Liver (tissue), 9 donors: ENCODE results near the gene JAG1. TPM values are rescaled to one million over a fixed set of nuclear protein-coding genes. Genes with fewer than 3 reads are reported as not detected.

Experiments
- DNase-seq: peaks from one replicate; pipeline ENCODE4 v3.0.0-alpha.2; 2017; ENCODE audit warnings: low spot score
- H3K27ac ChIP-seq, 2 donors: one replicate each; pipeline ENCODE4 v1.7.0; 2013; ENCODE audit warnings: inconsistent platforms in 2 of 2, low read length in 2 of 2, control low read depth in 1 of 2, low read depth in 1 of 2, mild to moderate bottlenecking in 1 of 2
- H3K27me3 ChIP-seq, 4 donors: one replicate each; pipeline versions ENCODE4 v1.6.1 to v1.7.0; 2013; ENCODE audit warnings: low read length in 3 of 4, inconsistent platforms in 1 of 4, mild to moderate bottlenecking in 1 of 4, moderate library complexity in 1 of 4; ENCODE audit not compliant: control insufficient read depth in 4 of 4, insufficient read depth in 4 of 4
- H3K36me3 ChIP-seq, 4 donors: one replicate each; pipeline versions ENCODE4 v1.6.1 to v1.7.0; 2013; ENCODE audit warnings: low read length in 3 of 4, mild to moderate bottlenecking in 3 of 4, low read depth in 1 of 4, moderate library complexity in 1 of 4; ENCODE audit not compliant: control insufficient read depth in 4 of 4, insufficient read depth in 3 of 4
- H3K4me1 ChIP-seq, 4 donors: one replicate each; pipeline versions ENCODE4 v1.6.1 to v1.7.0; 2013; ENCODE audit warnings: low read length in 3 of 4, mild to moderate bottlenecking in 3 of 4, moderate library complexity in 1 of 4; ENCODE audit not compliant: control insufficient read depth in 4 of 4, insufficient read depth in 4 of 4
- H3K4me3 ChIP-seq, 3 donors: one replicate each; pipeline versions ENCODE4 v1.6.1 to v1.7.0; 2013; ENCODE audit warnings: low read length in 3 of 3, control low read depth in 1 of 3, low read depth in 1 of 3, mild to moderate bottlenecking in 1 of 3
- H3K9ac ChIP-seq, 2 donors: one replicate each; pipeline ENCODE4 v1.7.0; 2013; ENCODE audit warnings: low read length in 2 of 2, mild to moderate bottlenecking in 2 of 2, moderate library complexity in 2 of 2, control low read depth in 1 of 2, low read depth in 1 of 2
- H3K9me3 ChIP-seq, 4 donors: one replicate each; pipeline versions ENCODE4 v1.6.1 to v1.7.0; 2013; ENCODE audit warnings: low read length in 3 of 4; ENCODE audit not compliant: control insufficient read depth in 4 of 4
- EGR1 ChIP-seq, 2 donors: IDR thresholded peaks; 2 replicates each; pipeline ENCODE4 v1.6.1; 2016 to 2018; ENCODE audit warnings: antibody characterized with exemption in 2 of 2, low read depth in 2 of 2
- FOXA1 ChIP-seq: IDR thresholded peaks from 2 replicates; pipeline ENCODE4 v1.6.1; 2016; ENCODE audit warnings: antibody characterized with exemption
- FOXA2 ChIP-seq: IDR thresholded peaks from 2 replicates; pipeline ENCODE4 v1.6.1; 2016; ENCODE audit warnings: antibody characterized with exemption
- GABPA ChIP-seq, 2 donors: IDR thresholded peaks in 1 of 2; conservative IDR thresholded peaks in 1 of 2; 2 replicates each; pipeline ENCODE4 v1.6.1; 2016; ENCODE audit warnings: antibody characterized with exemption in 2 of 2, mild to moderate bottlenecking in 1 of 2, moderate library complexity in 1 of 2
- HNF4A ChIP-seq, 2 donors: conservative IDR thresholded peaks; 2 replicates each; pipeline ENCODE4 v1.6.1; 2016; ENCODE audit warnings: antibody characterized with exemption in 2 of 2, mild to moderate bottlenecking in 2 of 2
- HNF4G ChIP-seq: IDR thresholded peaks from 2 replicates; pipeline ENCODE4 v1.6.1; 2016; ENCODE audit warnings: antibody characterized with exemption
- JUND ChIP-seq, 2 donors: IDR thresholded peaks; 2 replicates each; pipeline ENCODE4 v1.6.1; 2016; ENCODE audit warnings: antibody characterized with exemption in 2 of 2
- MAX ChIP-seq: IDR thresholded peaks from 2 replicates; pipeline ENCODE4 v1.6.1; 2016; ENCODE audit warnings: antibody characterized with exemption
- RAD21 ChIP-seq, 2 donors: IDR thresholded peaks; 2 replicates each; pipeline ENCODE4 v1.6.1; 2016; ENCODE audit warnings: antibody characterized with exemption in 2 of 2, mild to moderate bottlenecking in 2 of 2
- REST ChIP-seq: IDR thresholded peaks from 2 replicates; pipeline ENCODE4 v1.6.1; 2016; ENCODE audit warnings: antibody characterized with exemption, mild to moderate bottlenecking
- RXRA ChIP-seq, 2 donors: IDR thresholded peaks; 2 replicates each; pipeline ENCODE4 v1.6.1; 2017 to 2018; ENCODE audit warnings: antibody characterized with exemption in 2 of 2, mild to moderate bottlenecking in 1 of 2
- SP1 ChIP-seq: IDR thresholded peaks from 2 replicates; pipeline ENCODE4 v1.6.1; 2018; ENCODE audit warnings: antibody characterized with exemption, mild to moderate bottlenecking
- TAF1 ChIP-seq: conservative IDR thresholded peaks from 2 replicates; pipeline ENCODE4 v1.6.1; 2016; ENCODE audit warnings: antibody characterized with exemption, mild to moderate bottlenecking
- YY1 ChIP-seq: IDR thresholded peaks from 2 replicates; pipeline ENCODE4 v1.6.1; 2016; ENCODE audit warnings: antibody characterized with exemption, mild to moderate bottlenecking
- WGBS: extraction: QIAGEN DNeasy Blood & Tissue Kit; methylation state at CpG from one replicate; pipeline ENCODE4 v1.1.7; 2013; 5-methylcytosine and 5-hydroxymethylcytosine counted together
- polyA plus RNA-seq, 2 donors: library from polyadenylated mRNA; stranded (reverse) in 1 of 2; unstranded in 1 of 2; fragments of 200-250 nt in 1 of 2; fragments of >200 nt in 1 of 2; fragmentation: Nextera tagmentation in 1 of 2; extraction: Ambion mirVana in 1 of 2; gene quantifications; one replicate each; pipeline versions ENCODE4 v1.2.1 to v1.2.3, GENCODE V29; 2013 to 2015
- total RNA-seq, 2 donors: library from RNA; depleted of rRNA; stranded (reverse); fragments of >200 nt; gene quantifications; one replicate each; pipeline ENCODE4 v1.2.3, GENCODE V29; 2014
- TF ChIP-seq, protein P1 (sequence below): fragments of 150-350 bp; IDR thresholded peaks from 2 replicates; pipeline ENCODE4 v1.5.1; 2017; ENCODE audit warnings: improper control_type of control experiment, low read depth, low read length; ENCODE audit not compliant: missing input control
- TF ChIP-seq, protein P2 (sequence below): IDR thresholded peaks from 2 replicates; pipeline ENCODE4 v1.6.1; 2016; ENCODE audit warnings: antibody characterized with exemption
- donor health status: healthy.
- donor health status: healthy.
- donor health status: healthy.
- donor health status: healthy.
- donor health status: healthy.

The JAG1 gene
- total and polyA plus RNA-seq, 4 donors: 1.8 to 16.6 (median 4.6) TPM

- Histone ChIP-seq H3K27me3 (no peaks in the 10 kb centered on the region), H3K36me3 (peaks cover 0 to 49% (median 3%) of the 10 kb centered on the region in 4 donors), H3K9ac (no peak overlapping the region), H3K4me1 (peaks cover 0 to 2% (median 0%) of the 10 kb centered on the region in 4 donors), H3K27ac (no peak overlapping the region), H3K9me3 (no peaks in the 10 kb centered on the region), H3K4me3 (no peak overlapping the region)
- DNase-seq: no peak
- no peak for TF ChIP-seq MAX
- TF ChIP-seq, protein P1, sequence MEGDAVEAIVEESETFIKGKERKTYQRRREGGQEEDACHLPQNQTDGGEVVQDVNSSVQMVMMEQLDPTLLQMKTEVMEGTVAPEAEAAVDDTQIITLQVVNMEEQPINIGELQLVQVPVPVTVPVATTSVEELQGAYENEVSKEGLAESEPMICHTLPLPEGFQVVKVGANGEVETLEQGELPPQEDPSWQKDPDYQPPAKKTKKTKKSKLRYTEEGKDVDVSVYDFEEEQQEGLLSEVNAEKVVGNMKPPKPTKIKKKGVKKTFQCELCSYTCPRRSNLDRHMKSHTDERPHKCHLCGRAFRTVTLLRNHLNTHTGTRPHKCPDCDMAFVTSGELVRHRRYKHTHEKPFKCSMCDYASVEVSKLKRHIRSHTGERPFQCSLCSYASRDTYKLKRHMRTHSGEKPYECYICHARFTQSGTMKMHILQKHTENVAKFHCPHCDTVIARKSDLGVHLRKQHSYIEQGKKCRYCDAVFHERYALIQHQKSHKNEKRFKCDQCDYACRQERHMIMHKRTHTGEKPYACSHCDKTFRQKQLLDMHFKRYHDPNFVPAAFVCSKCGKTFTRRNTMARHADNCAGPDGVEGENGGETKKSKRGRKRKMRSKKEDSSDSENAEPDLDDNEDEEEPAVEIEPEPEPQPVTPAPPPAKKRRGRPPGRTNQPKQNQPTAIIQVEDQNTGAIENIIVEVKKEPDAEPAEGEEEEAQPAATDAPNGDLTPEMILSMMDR: no peak
- no peak for TF ChIP-seq EGR1 (IDR thresholded peaks at IDR 0.05; ENCODE audit: low read depth in 2 of 2)
- TF ChIP-seq FOXA2: no peak
- TF ChIP-seq TAF1: no peak
- no peak for TF ChIP-seq RXRA (IDR thresholded peaks at IDR 0.05)
- TF ChIP-seq JUND (IDR thresholded peaks at IDR 0.05): no peak
- no peak for TF ChIP-seq RAD21 (IDR thresholded peaks at IDR 0.05)
- TF ChIP-seq REST: no peak
- 82% methylated on average over 3 of the region's 3 CpGs for WGBS
Observed at GRCh38 chr20:10649797-10650160, 24.0 kb downstream of the JAG1 start.

GRCh38 chr20:10649080-10649796, 24.6 kb downstream of the JAG1 start:
- H3K36me3 ChIP-seq: peaks cover 0 to 51% (median 3%) of the 10 kb centered on the region in 4 donors
- H3K4me3 ChIP-seq: no peak overlapping the region
- H3K27me3 ChIP-seq: no peaks in the 10 kb centered on the region
- 90% methylated on average over 8 of the region's 8 CpGs for WGBS
- H3K27ac ChIP-seq: no peak overlapping the region
- no peak for TF ChIP-seq EGR1 (IDR thresholded peaks at IDR 0.05; ENCODE audit: low read depth in 2 of 2)
- no peak for TF ChIP-seq JUND (IDR thresholded peaks at IDR 0.05)
- TF ChIP-seq, protein P1: no peak
- no peak for TF ChIP-seq SP1
- TF ChIP-seq REST: no peak
- no peak for TF ChIP-seq GABPA (IDR thresholded peaks at IDR 0.05 in 1 of 2, conservative IDR thresholded peaks at IDR 0.05 in 1 of 2)
- TF ChIP-seq FOXA1: no peak
- TF ChIP-seq HNF4A (conservative IDR thresholded peaks at IDR 0.05): no peak
- no peak for TF ChIP-seq YY1
- TF ChIP-seq, protein P2, sequence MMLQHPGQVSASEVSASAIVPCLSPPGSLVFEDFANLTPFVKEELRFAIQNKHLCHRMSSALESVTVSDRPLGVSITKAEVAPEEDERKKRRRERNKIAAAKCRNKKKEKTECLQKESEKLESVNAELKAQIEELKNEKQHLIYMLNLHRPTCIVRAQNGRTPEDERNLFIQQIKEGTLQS: no peak
- TF ChIP-seq HNF4G: no peak
- TF ChIP-seq TAF1: no peak
- no peak for TF ChIP-seq RAD21 (IDR thresholded peaks at IDR 0.05)
- TF ChIP-seq FOXA2: no peak
- peaks cover 0 to 2% (median 0%) of the 10 kb centered on the region in 4 donors for H3K4me1 ChIP-seq
- no peaks in the 10 kb centered on the region for H3K9me3 ChIP-seq
- H3K9ac ChIP-seq: no peak overlapping the region
- no peak for DNase-seq
